Suprapubic skin (tissue), 4 donors: Measurements from ENCODE around the gene CBFA2T2. TPM values are rescaled to one million over a fixed set of nuclear protein-coding genes. Genes with fewer than 3 reads are reported as not detected.
A peak's percentile ranks its signal among the peaks of the same experiment; 100 is the strongest.
"Not testable (repeated sequence)": the region's sequence is repeated elsewhere in the genome, so short reads cannot be mapped to it uniquely, and the experiment has no call there.

ENCODE experiments used
- DNase-seq, 2 donors: peaks; one replicate each; pipeline ENCODE4 v3.0.0-alpha.2; 2019; ENCODE audit warnings: low spot score in 2 of 2
- H3K27ac ChIP-seq: fragments of 200-600 bp; sonication (generic); one replicate; pipeline ENCODE4 v1.5.1; 2019
- H3K27me3 ChIP-seq: fragments of 200-600 bp; sonication (generic); one replicate; pipeline ENCODE4 v1.5.1; 2019
- H3K36me3 ChIP-seq: fragments of 200-600 bp; sonication (generic); one replicate; pipeline ENCODE4 v1.5.1; 2019
- H3K4me1 ChIP-seq: fragments of 200-600 bp; sonication (generic); one replicate; pipeline ENCODE4 v1.5.1; 2019
- H3K4me3 ChIP-seq: fragments of 200-600 bp; sonication (generic); one replicate; pipeline ENCODE4 v1.5.1; 2019; ENCODE audit warnings: mild to moderate bottlenecking
- H3K9me3 ChIP-seq: fragments of 200-600 bp; sonication (generic); one replicate; pipeline ENCODE4 v1.5.1; 2019
- EP300 ChIP-seq: sonication (generic); formaldehyde crosslinking; IDR thresholded peaks from one replicate; pipeline ENCODE4 v1.6.1; 2017; ENCODE audit warnings: antibody characterized with exemption
- POLR2A ChIP-seq, 2 donors: fragments of 450-650 bp; IDR thresholded peaks; one replicate each; pipeline ENCODE4 v1.6.1; 2017; ENCODE audit warnings: antibody characterized with exemption in 2 of 2, mild to moderate bottlenecking in 2 of 2, moderate library complexity in 2 of 2
- POLR2AphosphoS5 ChIP-seq, 3 donors: sonication (generic); formaldehyde crosslinking; IDR thresholded peaks; one replicate each; pipeline ENCODE4 v1.6.1; 2017; ENCODE audit warnings: antibody characterized with exemption in 3 of 3
- WGBS: methylation state at CpG from one replicate; pipeline ENCODE4 v1.1.5; 2018; 5-methylcytosine and 5-hydroxymethylcytosine counted together
- total RNA-seq, 4 donors: library from RNA; depleted of rRNA; stranded (reverse); fragments of >200 nt; gene quantifications; one replicate each; pipeline ENCODE4 v1.1.0, GENCODE V29; 2016
- TF ChIP-seq, protein P1 (sequence below), 2 donors: fragments of 200-600 bp in 1 of 2; fragments of 450-650 bp in 1 of 2; sonication (generic) in 1 of 2; IDR thresholded peaks; one replicate each; pipeline ENCODE4 v1.5.1; 2016 to 2019; ENCODE audit warnings: antibody characterized with exemption in 2 of 2, mild to moderate bottlenecking in 1 of 2, moderate library complexity in 1 of 2

CBFA2T2 gene
- total RNA-seq, 4 donors from 2014 or later, result 20.9 to 36.7 (median 26.1) TPM

GRCh38 chr20:33568868-33569801 is 79.2 kb downstream of the CBFA2T2 start:
- Histone ChIP-seq H3K4me3 (no peak overlapping the region), H3K4me1 (peaks cover 44% of the 10 kb centered on the region), H3K27me3 (no peaks in the 10 kb centered on the region), H3K27ac (peak overlapping the region; percentile 62), H3K9me3 (no peaks in the 10 kb centered on the region), H3K36me3 (no peaks in the 10 kb centered on the region)
- TF ChIP-seq EP300 (no peak), POLR2AphosphoS5 (IDR thresholded peaks at IDR 0.05) (peak in 1 of 3 donors; percentile 15)
- no peak for DNase-seq
- WGBS, result 29% methylated on average over 3 of the region's 3 CpGs

DNA sequence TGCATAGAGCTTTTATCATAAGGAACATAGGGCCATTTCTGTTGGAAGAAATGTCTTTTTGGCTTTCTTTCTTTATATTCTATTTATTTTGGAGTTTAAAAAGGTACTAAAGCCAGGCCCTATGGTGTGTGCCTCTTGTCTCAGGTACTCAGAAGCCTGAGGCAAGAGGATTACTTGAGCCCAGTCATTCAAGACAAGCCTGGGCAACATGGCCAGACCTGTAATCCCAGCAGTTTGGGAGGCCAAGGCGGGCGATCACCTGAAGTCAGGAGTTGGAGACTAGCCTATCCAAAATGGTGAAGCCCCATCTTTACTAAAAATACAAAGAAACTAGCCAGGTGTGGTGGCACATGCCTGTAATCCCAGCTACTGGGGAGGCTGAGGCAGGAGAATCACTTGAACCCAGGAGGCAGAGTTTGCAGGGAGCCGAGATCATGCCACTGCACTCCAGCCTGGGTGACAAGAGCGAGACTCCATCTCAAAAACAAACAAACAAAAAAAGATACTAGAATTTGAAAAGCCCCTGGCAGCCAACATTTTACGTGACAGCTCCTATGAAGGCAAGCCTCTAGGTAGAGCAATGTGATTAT is 80.0 kb downstream of the CBFA2T2 start:
- H3K9me3 ChIP-seq, result no peaks in the 10 kb centered on the region
- no peaks in the 10 kb centered on the region for H3K27me3 ChIP-seq
- 46% methylated on average over 5 of the region's 5 CpGs for WGBS
- peaks cover 44% of the 10 kb centered on the region for H3K4me1 ChIP-seq
- peak overlapping the region; percentile 62 for H3K27ac ChIP-seq
- H3K36me3 ChIP-seq, result no peaks in the 10 kb centered on the region
- DNase-seq, result no peak
- no peak overlapping the region for H3K4me3 ChIP-seq
- TF ChIP-seq POLR2AphosphoS5 (IDR thresholded peaks at IDR 0.05) (no peak), POLR2A (IDR thresholded peaks at IDR 0.05) (no peak), EP300 (no peak)
- TF ChIP-seq, protein P1, sequence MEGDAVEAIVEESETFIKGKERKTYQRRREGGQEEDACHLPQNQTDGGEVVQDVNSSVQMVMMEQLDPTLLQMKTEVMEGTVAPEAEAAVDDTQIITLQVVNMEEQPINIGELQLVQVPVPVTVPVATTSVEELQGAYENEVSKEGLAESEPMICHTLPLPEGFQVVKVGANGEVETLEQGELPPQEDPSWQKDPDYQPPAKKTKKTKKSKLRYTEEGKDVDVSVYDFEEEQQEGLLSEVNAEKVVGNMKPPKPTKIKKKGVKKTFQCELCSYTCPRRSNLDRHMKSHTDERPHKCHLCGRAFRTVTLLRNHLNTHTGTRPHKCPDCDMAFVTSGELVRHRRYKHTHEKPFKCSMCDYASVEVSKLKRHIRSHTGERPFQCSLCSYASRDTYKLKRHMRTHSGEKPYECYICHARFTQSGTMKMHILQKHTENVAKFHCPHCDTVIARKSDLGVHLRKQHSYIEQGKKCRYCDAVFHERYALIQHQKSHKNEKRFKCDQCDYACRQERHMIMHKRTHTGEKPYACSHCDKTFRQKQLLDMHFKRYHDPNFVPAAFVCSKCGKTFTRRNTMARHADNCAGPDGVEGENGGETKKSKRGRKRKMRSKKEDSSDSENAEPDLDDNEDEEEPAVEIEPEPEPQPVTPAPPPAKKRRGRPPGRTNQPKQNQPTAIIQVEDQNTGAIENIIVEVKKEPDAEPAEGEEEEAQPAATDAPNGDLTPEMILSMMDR (IDR thresholded peaks at IDR 0.05), result no peak

GRCh38 chr20:33570743-33571142 is 80.8 kb downstream of the CBFA2T2 start:
- H3K36me3 ChIP-seq, result no peaks in the 10 kb centered on the region
- TF ChIP-seq EP300, result no peak
- TF ChIP-seq, protein P1 (IDR thresholded peaks at IDR 0.05), result no peak
- TF ChIP-seq POLR2AphosphoS5 (IDR thresholded peaks at IDR 0.05), result no peak
- TF ChIP-seq POLR2A (IDR thresholded peaks at IDR 0.05), result no peak
- peaks cover 44% of the 10 kb centered on the region for H3K4me1 ChIP-seq
- WGBS, result 61% methylated on average over 1 of the region's 1 CpG
- no peaks in the 10 kb centered on the region for H3K9me3 ChIP-seq
- no peaks in the 10 kb centered on the region for H3K27me3 ChIP-seq
- H3K4me3 ChIP-seq, result no peak overlapping the region
- no peak for DNase-seq
- peak overlapping the region; percentile 62 for H3K27ac ChIP-seq

DNA sequence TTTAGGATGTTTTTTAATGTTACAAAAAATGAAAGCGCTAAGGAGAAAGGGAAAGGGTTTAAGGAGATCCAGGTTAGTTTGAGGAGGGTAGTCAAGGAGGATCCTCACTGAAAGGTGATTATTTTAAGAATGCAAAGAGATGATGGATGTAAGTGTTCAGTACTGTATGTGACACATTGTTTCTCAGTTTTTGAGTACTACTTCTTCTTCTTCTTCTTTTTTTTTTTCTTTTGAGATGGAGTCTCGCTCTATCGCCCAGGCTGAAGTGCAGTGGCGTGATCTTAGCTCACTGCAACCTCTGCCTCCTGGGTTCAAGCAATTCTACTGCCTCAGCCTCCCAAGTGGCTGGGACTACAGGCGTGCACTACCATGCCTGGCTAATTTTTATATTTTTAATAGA is 83.4 kb downstream of the CBFA2T2 start:
- WGBS, result 95% methylated on average over 5 of the region's 5 CpGs
- not testable (repeated sequence) for H3K27ac ChIP-seq, H3K36me3 ChIP-seq, H3K27me3 ChIP-seq, DNase-seq, H3K4me3 ChIP-seq, H3K9me3 ChIP-seq
- H3K4me1 ChIP-seq, result peaks cover 44% of the 10 kb centered on the region

- H3K4me3 ChIP-seq, result no peak overlapping the region
- H3K9me3 ChIP-seq, result no peaks in the 10 kb centered on the region
- no peak overlapping the region for H3K27ac ChIP-seq
- H3K4me1 ChIP-seq, result peaks cover 28% of the 10 kb centered on the region
- H3K27me3 ChIP-seq, result no peaks in the 10 kb centered on the region
- TF ChIP-seq, protein P1 (IDR thresholded peaks at IDR 0.05), result no peak
- TF ChIP-seq EP300 (no peak), POLR2AphosphoS5 (IDR thresholded peaks at IDR 0.05) (no peak), POLR2A (IDR thresholded peaks at IDR 0.05) (no peak)
- no peaks in the 10 kb centered on the region for H3K36me3 ChIP-seq
- no peak for DNase-seq
- whole genome bisulfite sequencing, result 70% methylated on average over 3 of the region's 3 CpGs
Measured at GRCh38 chr20:33575282-33575681, 85.4 kb downstream of the CBFA2T2 start.

DNA sequence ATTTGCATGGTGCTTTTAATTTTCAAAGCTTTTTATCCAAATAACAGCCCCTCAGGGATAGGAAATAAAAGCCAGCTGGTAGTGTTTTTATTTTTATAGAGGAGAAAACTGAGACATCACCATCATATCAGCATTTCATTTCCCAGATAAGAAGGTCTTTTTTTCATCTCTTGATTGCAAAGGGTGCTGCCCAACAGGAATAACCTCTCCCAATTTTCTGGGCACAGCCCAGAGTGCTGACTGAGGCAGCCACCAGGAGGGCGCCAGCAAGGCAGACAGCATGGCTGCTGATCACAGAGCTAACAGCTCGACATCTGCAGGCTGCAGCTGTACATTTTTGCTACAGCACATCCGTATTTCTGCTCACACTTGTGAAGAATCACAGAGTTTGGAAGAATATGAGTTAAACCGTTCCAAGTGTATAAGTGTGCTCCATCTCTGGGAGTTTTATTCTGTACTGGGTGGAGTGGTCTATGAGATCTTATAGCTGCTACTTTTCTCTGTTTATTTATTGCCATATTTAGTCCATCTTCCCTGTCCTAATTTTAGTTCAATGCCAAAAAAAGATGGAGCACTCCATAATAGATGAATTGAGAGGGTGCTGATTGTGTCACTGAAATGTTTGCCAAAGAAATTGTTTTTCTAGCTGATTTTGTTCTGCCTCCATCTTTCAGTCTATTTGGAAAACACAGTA is 86.7 kb downstream of the CBFA2T2 start:
- TF ChIP-seq POLR2AphosphoS5 (IDR thresholded peaks at IDR 0.05), result no peak
- DNase-seq, result no peak
- Histone ChIP-seq H3K4me3 (no peak overlapping the region), H3K36me3 (no peaks in the 10 kb centered on the region), H3K27ac (no peak overlapping the region), H3K9me3 (no peaks in the 10 kb centered on the region), H3K27me3 (no peaks in the 10 kb centered on the region), H3K4me1 (peaks cover 22% of the 10 kb centered on the region)
- WGBS, result 30% methylated on average over 4 of the region's 4 CpGs
